ENCODE results near the gene PEX5L.

The PEX5L gene

GRCh38 chr3:179887295-179887943 lies 149.3 kb downstream of the PEX5L start:
- DNase-seq: no peak

- no peak for DNase-seq
These were observed 150.8 kb downstream of the PEX5L start for GRCh38 chr3:179885950-179886349.

GRCh38 chr3:179884136-179884535 lies 152.6 kb downstream of the PEX5L start:
- no peak for DNase-seq

- no peak for DNase-seq
These were observed 154.4 kb downstream of the PEX5L start for GRCh38 chr3:179882292-179882691.

- peak; percentile 19 for DNase-seq
These were observed 154.9 kb downstream of the PEX5L start for GRCh38 chr3:179881791-179882190.

GRCh38 chr3:179880868-179881267 lies 155.9 kb downstream of the PEX5L start:
- no peak for DNase-seq

- DNase-seq: no peak
These were observed 160.3 kb downstream of the PEX5L start for GRCh38 chr3:179876440-179876839.

- DNase-seq: no peak
These were observed 163.9 kb downstream of the PEX5L start for GRCh38 chr3:179872842-179873241.

GRCh38 chr3:179871782-179872181 lies 165.0 kb downstream of the PEX5L start:
- DNase-seq: no peak

GRCh38 chr3:179868715-179869114 lies 168.0 kb downstream of the PEX5L start:
- DNase-seq: no peak

- no peak for DNase-seq
These were observed 168.8 kb downstream of the PEX5L start for GRCh38 chr3:179867961-179868360.

GRCh38 chr3:179865861-179866505 lies 170.8 kb downstream of the PEX5L start:
- DNase-seq: no peak

- no peak for DNase-seq
These were observed 174.8 kb downstream of the PEX5L start for GRCh38 chr3:179861953-179862352.

- DNase-seq: no peak
These were observed 175.4 kb downstream of the PEX5L start for GRCh38 chr3:179861292-179861691.

- DNase-seq: no peak
These were observed 176.2 kb downstream of the PEX5L start for GRCh38 chr3:179860275-179861107.

GRCh38 chr3:179853176-179853575 lies 183.6 kb downstream of the PEX5L start:
- peak; percentile 7 for DNase-seq

- peak; percentile 67 for DNase-seq
These were observed 184.4 kb downstream of the PEX5L start for GRCh38 chr3:179852142-179852905.

- DNase-seq: no peak
These were observed 188.0 kb downstream of the PEX5L start for GRCh38 chr3:179848711-179849110.

- no peak for DNase-seq
These were observed 194.7 kb downstream of the PEX5L start for GRCh38 chr3:179842061-179842460.

GRCh38 chr3:179840985-179841384 lies 195.8 kb downstream of the PEX5L start:
- peak; percentile 72 for DNase-seq

- no peak for DNase-seq
These were observed 199.4 kb downstream of the PEX5L start for GRCh38 chr3:179837374-179837773.

GRCh38 chr3:179833294-179833693 lies 203.4 kb downstream of the PEX5L start:
- DNase-seq: no peak

GRCh38 chr3:179832333-179832854 lies 204.3 kb downstream of the PEX5L start:
- DNase-seq: no peak
